ENCODE data around the gene ADAM19.

DNA sequence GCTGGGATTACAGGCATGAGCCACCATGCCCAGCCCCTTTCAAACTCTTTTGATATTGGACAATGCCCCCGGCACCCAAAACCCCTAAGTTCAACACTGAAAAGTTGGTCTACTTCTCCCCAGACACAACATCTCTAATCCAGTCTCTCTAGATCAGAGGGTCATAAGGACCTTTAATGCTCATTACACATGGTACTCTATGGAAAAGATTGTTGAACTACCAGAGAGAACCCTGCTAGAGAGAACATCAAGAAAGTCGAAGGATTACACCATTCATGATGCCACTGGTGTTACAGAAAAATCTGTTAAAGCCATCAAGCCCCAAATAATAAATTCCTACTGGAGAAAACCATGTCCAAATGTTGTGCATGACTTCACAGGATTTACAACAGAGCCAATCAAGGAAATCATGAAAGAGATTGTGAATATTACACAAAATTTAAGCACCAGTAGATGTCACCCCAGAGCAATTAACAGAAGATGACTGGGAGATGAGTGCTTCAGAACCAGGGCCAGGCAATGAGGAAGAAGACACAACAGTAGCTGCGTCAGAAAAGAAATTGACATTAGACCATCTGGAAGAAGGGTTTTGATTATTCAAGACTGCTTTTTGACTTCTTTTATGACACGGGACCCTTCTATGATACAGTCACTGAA is 143.9 kb downstream of the ADAM19 start:
- TF ChIP-seq POLR2AphosphoS5 (IDR thresholded peaks at IDR 0.05; ENCODE audit: borderline replicate concordance, low read depth, low read length) (no peak), EZH2 (IDR thresholded peaks at IDR 0.05) (no peak)
